WTC11 (cell line): ENCODE data around the gene FAM228B. TPM values are rescaled to one million over a fixed set of nuclear protein-coding genes. Genes with fewer than 3 reads are reported as not detected.

Experiments
- ATAC-seq: fragments of 200-7000 bp; cut with Tn5 transposase; 2 replicates; pipeline ENCODE4 v1.10.0; 2021; ENCODE audit warnings: mild to moderate bottlenecking, moderate library complexity
- CTCF ChIA-PET: fragments of 300-600 bp; sonication (Branson Sonifier 250); formaldehyde crosslinking; loops from one replicate; lab custom pipeline; 2021; ENCODE audit warnings: antibody characterized with exemption; lab: Charles Lee
- POLR2A ChIA-PET: fragments of 350-600 bp; sonication (Branson Sonifier 250); formaldehyde crosslinking; loops from one replicate; lab custom pipeline; 2021; ENCODE audit warnings: antibody characterized with exemption; lab: Charles Lee
- DNase-seq: peaks from one replicate; pipeline ENCODE4 v3.0.0; 2021; ENCODE audit warnings: low spot score
- H3K27ac Mint-ChIP-seq: 2 replicates; pipeline ENCODE4 v1.8.0; 2021; ENCODE audit warnings: mixed read lengths
- H3K27me3 Mint-ChIP-seq: 2 replicates; pipeline ENCODE4 v1.8.0; 2021; ENCODE audit warnings: low read depth, mild to moderate bottlenecking, moderate library complexity, mixed read lengths
- H3K36me3 Mint-ChIP-seq: 2 replicates; pipeline ENCODE4 v1.8.0; 2021; ENCODE audit warnings: mixed read lengths
- H3K4me1 Mint-ChIP-seq: 2 replicates; pipeline ENCODE4 v1.8.0; 2022; ENCODE audit warnings: mixed read lengths
- H3K4me3 Mint-ChIP-seq: 2 replicates; pipeline ENCODE4 v1.8.0; 2021; ENCODE audit warnings: mild to moderate bottlenecking, moderate library complexity, mixed read lengths
- H3K9me3 Mint-ChIP-seq: 2 replicates; pipeline ENCODE4 v1.8.0; 2021; ENCODE audit warnings: mixed read lengths
- ATF1 ChIP-seq: sonication (generic); formaldehyde crosslinking; IDR thresholded peaks from 2 replicates; pipeline ENCODE4 v1.8.1; 2023; ENCODE audit warnings: mild to moderate bottlenecking, moderate library complexity, missing genetic modification reagents
- ATF3 ChIP-seq: sonication (generic); formaldehyde crosslinking; conservative IDR thresholded peaks from 2 replicates; pipeline ENCODE4 v1.8.1; 2022; ENCODE audit warnings: mild to moderate bottlenecking, missing genetic modification reagents
- CBFB ChIP-seq: sonication (generic); formaldehyde crosslinking; IDR thresholded peaks from 2 replicates; pipeline ENCODE4 v1.8.1; 2022; ENCODE audit warnings: mild to moderate bottlenecking, low read depth, missing genetic modification reagents
- ESRRA ChIP-seq: sonication (generic); formaldehyde crosslinking; IDR thresholded peaks from 2 replicates; pipeline ENCODE4 v1.8.1; 2022; ENCODE audit warnings: mild to moderate bottlenecking, missing genetic modification reagents, borderline replicate concordance
- FOXJ3 ChIP-seq: sonication (generic); formaldehyde crosslinking; IDR thresholded peaks from 2 replicates; pipeline ENCODE4 v1.9.0; 2021; ENCODE audit warnings: missing genetic modification reagents, mild to moderate bottlenecking, borderline replicate concordance
- RELA ChIP-seq: sonication (generic); formaldehyde crosslinking; IDR thresholded peaks from 2 replicates; pipeline ENCODE4 v1.8.1; 2022; ENCODE audit warnings: missing genetic modification reagents, mild to moderate bottlenecking, borderline replicate concordance
- SP1 ChIP-seq: sonication (generic); formaldehyde crosslinking; conservative IDR thresholded peaks from 2 replicates; pipeline ENCODE4 v1.8.1; 2022; ENCODE audit warnings: missing genetic modification reagents
- TP53 ChIP-seq: sonication (generic); formaldehyde crosslinking; IDR thresholded peaks from 2 replicates; pipeline ENCODE4 v1.8.1; 2023; ENCODE audit warnings: mild to moderate bottlenecking, missing genetic modification reagents
- ZBTB43 ChIP-seq: sonication (generic); formaldehyde crosslinking; IDR thresholded peaks from 2 replicates; pipeline ENCODE4 v1.8.1; 2023; ENCODE audit warnings: mild to moderate bottlenecking, missing genetic modification reagents
- ZNF423 ChIP-seq: fragments of 250-450 bp; sonication (Bioruptor Pico); IDR thresholded peaks from 2 replicates; pipeline ENCODE4 v2.1.2; 2022; ENCODE audit warnings: mild to moderate bottlenecking, moderate library complexity
- total RNA-seq: library from RNA; stranded (reverse); gene quantifications from 3 replicates; pipeline ENCODE4 v1.2.3, GENCODE V29; 2021
- TF ChIP-seq, protein P1 (sequence below): sonication (generic); formaldehyde crosslinking; IDR thresholded peaks from 2 replicates; pipeline ENCODE4 v1.8.0; 2022; ENCODE audit warnings: mild to moderate bottlenecking, missing genetic modification reagents
- TF ChIP-seq, protein P2 (sequence below): sonication (generic); formaldehyde crosslinking; IDR thresholded peaks from 2 replicates; pipeline ENCODE4 v1.8.1; 2022; ENCODE audit warnings: low read depth, missing genetic modification reagents, borderline replicate concordance
- TF ChIP-seq, protein P3 (sequence below): sonication (generic); formaldehyde crosslinking; IDR thresholded peaks from 2 replicates; pipeline ENCODE4 v1.8.1; 2022; ENCODE audit warnings: mild to moderate bottlenecking, moderate library complexity, missing genetic modification reagents
- TF ChIP-seq, protein P4 (sequence below): sonication (generic); formaldehyde crosslinking; IDR thresholded peaks from 2 replicates; pipeline ENCODE4 v1.8.1; 2023; ENCODE audit warnings: mild to moderate bottlenecking, missing genetic modification reagents, moderate library complexity

The FAM228B gene
- total RNA-seq, 1 experiment from 2014 or later = 2.7 TPM

DNA sequence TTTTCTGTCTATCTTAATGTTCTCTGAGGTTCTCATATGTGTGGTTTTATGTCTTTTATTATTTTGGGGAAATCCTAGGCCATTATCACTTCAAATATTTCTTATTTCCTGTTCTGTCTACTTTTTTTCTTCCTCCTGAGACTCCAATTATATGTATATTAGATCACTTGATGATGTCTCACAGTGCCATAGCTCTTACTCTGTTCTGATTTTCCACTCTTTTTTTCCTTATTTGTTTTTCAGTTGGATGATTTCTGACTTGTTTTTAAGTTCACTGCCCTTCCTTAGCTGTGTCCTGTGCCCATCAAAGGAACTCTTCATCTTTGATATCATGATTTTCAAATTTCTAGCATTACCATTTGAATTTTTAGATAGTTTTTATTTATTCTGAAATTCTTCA, 24.1 kb downstream of the FAM228B start:
- TF ChIP-seq ESRRA (CRISPR knock-in tag) (no peak), FOXJ3 (no peak), TP53 (CRISPR knock-in tag) (no peak), RELA (CRISPR knock-in tag) (no peak), ZNF423 (no peak)
- TF ChIP-seq, protein P1, sequence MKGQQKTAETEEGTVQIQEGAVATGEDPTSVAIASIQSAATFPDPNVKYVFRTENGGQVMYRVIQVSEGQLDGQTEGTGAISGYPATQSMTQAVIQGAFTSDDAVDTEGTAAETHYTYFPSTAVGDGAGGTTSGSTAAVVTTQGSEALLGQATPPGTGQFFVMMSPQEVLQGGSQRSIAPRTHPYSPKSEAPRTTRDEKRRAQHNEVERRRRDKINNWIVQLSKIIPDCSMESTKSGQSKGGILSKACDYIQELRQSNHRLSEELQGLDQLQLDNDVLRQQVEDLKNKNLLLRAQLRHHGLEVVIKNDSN (CRISPR knock-in tag) = no peak
- ChIA-PET CTCF (no interaction called here), POLR2A (no interaction called here)
- H3K27ac Mint-ChIP-seq = no peak overlapping the region
- H3K36me3 Mint-ChIP-seq = peaks cover 23% of the 10 kb centered on the region
- ATAC-seq (no peak), DNase-seq (no peak)
- H3K4me3 Mint-ChIP-seq = no peak overlapping the region
- H3K9me3 Mint-ChIP-seq = peaks cover 29% of the 10 kb centered on the region
- H3K4me1 Mint-ChIP-seq = no peaks in the 10 kb centered on the region
- no peaks in the 10 kb centered on the region; the same call in 1 of the 2 replicates for H3K27me3 Mint-ChIP-seq

GRCh38 chr2:24152413-24153197, 29.3 kb downstream of the FAM228B start:
- H3K4me3 Mint-ChIP-seq = no peak overlapping the region

More at GRCh38 chr2:24152413-24153197, 29.3 kb downstream of the FAM228B start:
- Mint-ChIP-seq H3K36me3 (peaks cover 10% of the 10 kb centered on the region), H3K27ac (no peak overlapping the region), H3K27me3 (no peaks in the 10 kb centered on the region; the same call in 1 of the 2 replicates), H3K9me3 (peaks cover 14% of the 10 kb centered on the region), H3K4me1 (no peaks in the 10 kb centered on the region)
- no peak for DNase-seq
- ChIA-PET CTCF (interaction anchor here (1.1 kb wide), 1 partner anchor 12 kb away, joined by 4 read pairs; no protein-coding TSS in a partner anchor), POLR2A (interaction anchor here (1.1 kb wide), 1 partner anchor 11 kb away, joined by 3 read pairs; no protein-coding TSS in a partner anchor)
- TF ChIP-seq ATF3 (CRISPR knock-in tag) (no peak), TP53 (CRISPR knock-in tag) (no peak), SP1 (CRISPR knock-in tag) (no peak), ZBTB43 (CRISPR knock-in tag) (no peak), CBFB (CRISPR knock-in tag) (no peak), RELA (CRISPR knock-in tag) (no peak), ATF1 (CRISPR knock-in tag) (no peak)
- TF ChIP-seq, protein P2, sequence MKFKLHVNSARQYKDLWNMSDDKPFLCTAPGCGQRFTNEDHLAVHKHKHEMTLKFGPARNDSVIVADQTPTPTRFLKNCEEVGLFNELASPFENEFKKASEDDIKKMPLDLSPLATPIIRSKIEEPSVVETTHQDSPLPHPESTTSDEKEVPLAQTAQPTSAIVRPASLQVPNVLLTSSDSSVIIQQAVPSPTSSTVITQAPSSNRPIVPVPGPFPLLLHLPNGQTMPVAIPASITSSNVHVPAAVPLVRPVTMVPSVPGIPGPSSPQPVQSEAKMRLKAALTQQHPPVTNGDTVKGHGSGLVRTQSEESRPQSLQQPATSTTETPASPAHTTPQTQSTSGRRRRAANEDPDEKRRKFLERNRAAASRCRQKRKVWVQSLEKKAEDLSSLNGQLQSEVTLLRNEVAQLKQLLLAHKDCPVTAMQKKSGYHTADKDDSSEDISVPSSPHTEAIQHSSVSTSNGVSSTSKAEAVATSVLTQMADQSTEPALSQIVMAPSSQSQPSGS (CRISPR knock-in tag) = no peak
- TF ChIP-seq, protein P3, sequence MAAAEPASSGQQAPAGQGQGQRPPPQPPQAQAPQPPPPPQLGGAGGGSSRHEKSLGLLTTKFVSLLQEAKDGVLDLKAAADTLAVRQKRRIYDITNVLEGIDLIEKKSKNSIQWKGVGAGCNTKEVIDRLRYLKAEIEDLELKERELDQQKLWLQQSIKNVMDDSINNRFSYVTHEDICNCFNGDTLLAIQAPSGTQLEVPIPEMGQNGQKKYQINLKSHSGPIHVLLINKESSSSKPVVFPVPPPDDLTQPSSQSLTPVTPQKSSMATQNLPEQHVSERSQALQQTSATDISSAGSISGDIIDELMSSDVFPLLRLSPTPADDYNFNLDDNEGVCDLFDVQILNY = no peak
- TF ChIP-seq, protein P4, sequence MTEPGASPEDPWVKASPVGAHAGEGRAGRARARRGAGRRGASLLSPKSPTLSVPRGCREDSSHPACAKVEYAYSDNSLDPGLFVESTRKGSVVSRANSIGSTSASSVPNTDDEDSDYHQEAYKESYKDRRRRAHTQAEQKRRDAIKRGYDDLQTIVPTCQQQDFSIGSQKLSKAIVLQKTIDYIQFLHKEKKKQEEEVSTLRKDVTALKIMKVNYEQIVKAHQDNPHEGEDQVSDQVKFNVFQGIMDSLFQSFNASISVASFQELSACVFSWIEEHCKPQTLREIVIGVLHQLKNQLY (CRISPR knock-in tag) = no peak
- TF ChIP-seq, all 79 proteins: peak for 0
- no peak for ATAC-seq
